ENCODE results near the gene IL17A. TPM values are rescaled to one million over a fixed set of nuclear protein-coding genes. Genes with fewer than 3 reads are reported as not detected.

Gene IL17A
- not detected for total RNA-seq
- long read RNA-seq, result 0 reads

- Histone ChIP-seq H3K4me1 (no peaks in the 10 kb centered on the region), H3K9me3 (no peaks in the 10 kb centered on the region), H3K27me3 (peaks cover 9% of the 10 kb centered on the region), H3K36me3 (no peaks in the 10 kb centered on the region), H3K27ac (no peak within 1 kb of the TSS), H3K4me3 (no peak within 1 kb of the TSS)
- intact Hi-C loops (cut with DNase I), result no loop called here
- TF ChIP-seq CTCF (IDR thresholded peaks at IDR 0.05), result no peak
- no peak for ATAC-seq
- no peak for DNase-seq
Measured at GRCh38 chr6:52186075-52186474, at the start of gene IL17A. TSS of gene IL17A (plus strand) at chr6:52186375. CDS start at chr6:52186432, 57 bp downstream.

GRCh38 chr6:52136934-52137467 is 49.2 kb upstream of the IL17A start:
- no peaks in the 10 kb centered on the region for H3K36me3 ChIP-seq
- intact Hi-C loops (cut with DNase I), result no loop called here
- TF ChIP-seq CTCF (IDR thresholded peaks at IDR 0.05), result no peak
- no peak overlapping the region for H3K4me3 ChIP-seq
- no peak for DNase-seq
- no peak for ATAC-seq
- H3K27me3 ChIP-seq, result no peaks in the 10 kb centered on the region
- H3K27ac ChIP-seq, result no peak overlapping the region
- no peaks in the 10 kb centered on the region for H3K4me1 ChIP-seq
- H3K9me3 ChIP-seq, result no peaks in the 10 kb centered on the region

- DNase-seq (no peak), ATAC-seq (no peak)
- intact Hi-C loops (cut with DNase I), result no loop called here
- Histone ChIP-seq H3K27me3 (no peaks in the 10 kb centered on the region), H3K36me3 (no peaks in the 10 kb centered on the region), H3K4me3 (no peak overlapping the region), H3K9me3 (no peaks in the 10 kb centered on the region), H3K27ac (no peak overlapping the region), H3K4me1 (no peaks in the 10 kb centered on the region)
- TF ChIP-seq CTCF (IDR thresholded peaks at IDR 0.05), result no peak
Measured at GRCh38 chr6:52138284-52138683, 47.9 kb upstream of the IL17A start.

- H3K9me3 ChIP-seq, result no peaks in the 10 kb centered on the region
- H3K4me1 ChIP-seq, result no peaks in the 10 kb centered on the region
- DNase-seq, result no peak
- ATAC-seq, result no peak
- no peak overlapping the region for H3K27ac ChIP-seq
- H3K27me3 ChIP-seq, result no peaks in the 10 kb centered on the region
- intact Hi-C loops (cut with DNase I), result no loop called here
- no peak overlapping the region for H3K4me3 ChIP-seq
- TF ChIP-seq CTCF (IDR thresholded peaks at IDR 0.05), result no peak
- H3K36me3 ChIP-seq, result no peaks in the 10 kb centered on the region
Measured at GRCh38 chr6:52139985-52140680, 46.0 kb upstream of the IL17A start.

GRCh38 chr6:52141596-52141995 is 44.6 kb upstream of the IL17A start:
- Histone ChIP-seq H3K4me3 (no peak overlapping the region), H3K4me1 (no peaks in the 10 kb centered on the region), H3K9me3 (no peaks in the 10 kb centered on the region), H3K27me3 (no peaks in the 10 kb centered on the region), H3K27ac (no peak overlapping the region), H3K36me3 (no peaks in the 10 kb centered on the region)
- DNase-seq, result no peak
- ATAC-seq, result no peak
- intact Hi-C loops (cut with DNase I), result no loop called here
- no peak for TF ChIP-seq CTCF (IDR thresholded peaks at IDR 0.05)
